Peyer's patch (tissue), 4 donors: ENCODE data around the gene AQP7.

Experiments
- CTCF ChIP-seq, 6 experiments: fragments of 450-650 bp in 4 of 6; fragments of 200-600 bp in 2 of 6; sonication (generic) in 1 of 6; IDR thresholded peaks; one replicate each; pipeline ENCODE4 v1.5.1; 2017 to 2019; ENCODE audit warnings: antibody characterized with exemption in 6 of 6, mild to moderate bottlenecking in 3 of 6, moderate library complexity in 1 of 6
- POLR2A ChIP-seq, 2 donors: fragments of 450-650 bp; IDR thresholded peaks; one replicate each; pipeline ENCODE4 v1.5.1; 2017; ENCODE audit warnings: antibody characterized with exemption in 2 of 2, mild to moderate bottlenecking in 2 of 2, moderate library complexity in 2 of 2

GRCh38 chr9:33351547-33351946 lies 50.8 kb downstream of the AQP7 start:
- TF ChIP-seq CTCF (IDR thresholded peaks at IDR 0.05) (no peak), POLR2A (IDR thresholded peaks at IDR 0.05) (no peak)
